ENCODE results near the gene PIM3.

Gene PIM3

DNA sequence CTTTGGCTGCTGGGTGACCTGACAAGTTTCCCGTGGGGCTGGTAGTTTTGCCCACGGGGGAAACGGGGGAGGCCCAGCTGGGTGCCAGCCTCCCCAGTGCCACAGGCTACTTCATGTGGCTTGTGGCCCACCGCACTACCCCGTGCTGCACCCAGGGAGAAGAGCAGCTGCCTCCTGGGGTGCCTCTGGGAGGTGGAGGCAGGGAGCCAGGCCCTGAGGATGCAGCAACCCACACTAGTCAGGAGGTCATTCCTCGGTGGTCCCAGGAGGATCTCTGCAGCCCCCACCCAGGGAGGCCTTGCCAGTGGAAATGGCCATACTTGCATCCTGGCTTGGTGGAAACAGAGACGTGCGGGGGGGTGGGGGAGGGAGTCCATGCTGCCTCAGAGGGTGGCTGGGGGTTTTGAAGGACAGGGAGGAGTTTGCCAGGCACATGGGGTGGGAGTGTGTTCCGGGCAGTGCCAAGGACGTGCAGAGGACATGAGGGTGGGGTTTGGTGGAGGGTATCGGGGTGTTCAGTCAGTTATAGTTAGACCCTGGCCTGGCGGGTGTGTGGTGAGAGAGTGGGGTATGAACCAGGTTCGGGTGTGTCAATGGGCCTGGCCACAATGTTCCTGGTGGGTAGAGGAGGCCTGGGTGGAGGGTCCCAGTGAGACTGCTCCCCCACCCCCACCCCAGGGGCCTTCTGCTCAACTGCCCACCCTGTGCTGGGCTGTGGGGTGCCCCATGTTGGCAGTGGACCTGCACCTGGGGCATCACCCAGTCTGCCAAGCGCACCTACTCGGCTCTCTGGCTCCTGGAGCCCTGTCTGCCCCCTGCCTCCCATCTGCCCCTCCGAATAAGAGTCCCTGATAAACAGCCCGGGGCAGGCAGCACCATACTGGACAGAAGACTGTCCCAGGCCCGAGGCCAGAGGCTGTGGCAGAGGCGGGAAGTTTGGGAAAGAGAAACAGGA lies 3.8 kb downstream of the PIM3 start:
- H3K4me3 Mint-ChIP-seq, result peak overlapping the region; percentile 85
- H3K4me1 Mint-ChIP-seq, result peaks cover 59% of the 10 kb centered on the region
- no peak for ATAC-seq
- H3K27ac Mint-ChIP-seq, result peak overlapping the region; percentile 92
- peaks cover 32% of the 10 kb centered on the region for H3K36me3 Mint-ChIP-seq
- no peaks in the 10 kb centered on the region for H3K27me3 Mint-ChIP-seq
- H3K9me3 Mint-ChIP-seq, result no peaks in the 10 kb centered on the region

- H3K36me3 Mint-ChIP-seq, result peaks cover 32% of the 10 kb centered on the region
- H3K4me1 Mint-ChIP-seq, result peaks cover 64% of the 10 kb centered on the region
- peak overlapping the region; percentile 92 for H3K27ac Mint-ChIP-seq
- H3K4me3 Mint-ChIP-seq, result peak overlapping the region; percentile 85
- H3K27me3 Mint-ChIP-seq, result no peaks in the 10 kb centered on the region
- no peak for ATAC-seq
- no peaks in the 10 kb centered on the region for H3K9me3 Mint-ChIP-seq
Measured at GRCh38 chr22:49965091-49966040, 4.8 kb downstream of the PIM3 start.

- peaks cover 71% of the 10 kb centered on the region for H3K4me1 Mint-ChIP-seq
- peak overlapping the region; percentile 92 for H3K27ac Mint-ChIP-seq
- peaks cover 32% of the 10 kb centered on the region for H3K36me3 Mint-ChIP-seq
- no peak for ATAC-seq
- no peaks in the 10 kb centered on the region for H3K27me3 Mint-ChIP-seq
- H3K4me3 Mint-ChIP-seq, result peak overlapping the region; percentile 2
- no peaks in the 10 kb centered on the region for H3K9me3 Mint-ChIP-seq
Measured at GRCh38 chr22:49966041-49966773, 5.6 kb downstream of the PIM3 start.

GRCh38 chr22:49966774-49967705 lies 6.5 kb downstream of the PIM3 start:
- peak overlapping the region; percentile 92 for H3K27ac Mint-ChIP-seq
- H3K27me3 Mint-ChIP-seq, result no peaks in the 10 kb centered on the region
- peak overlapping the region; percentile 73 for H3K4me3 Mint-ChIP-seq
- H3K9me3 Mint-ChIP-seq, result no peaks in the 10 kb centered on the region
- H3K4me1 Mint-ChIP-seq, result peaks cover 71% of the 10 kb centered on the region
- peaks cover 24% of the 10 kb centered on the region for H3K36me3 Mint-ChIP-seq
- peak; percentile 1 for ATAC-seq

DNA sequence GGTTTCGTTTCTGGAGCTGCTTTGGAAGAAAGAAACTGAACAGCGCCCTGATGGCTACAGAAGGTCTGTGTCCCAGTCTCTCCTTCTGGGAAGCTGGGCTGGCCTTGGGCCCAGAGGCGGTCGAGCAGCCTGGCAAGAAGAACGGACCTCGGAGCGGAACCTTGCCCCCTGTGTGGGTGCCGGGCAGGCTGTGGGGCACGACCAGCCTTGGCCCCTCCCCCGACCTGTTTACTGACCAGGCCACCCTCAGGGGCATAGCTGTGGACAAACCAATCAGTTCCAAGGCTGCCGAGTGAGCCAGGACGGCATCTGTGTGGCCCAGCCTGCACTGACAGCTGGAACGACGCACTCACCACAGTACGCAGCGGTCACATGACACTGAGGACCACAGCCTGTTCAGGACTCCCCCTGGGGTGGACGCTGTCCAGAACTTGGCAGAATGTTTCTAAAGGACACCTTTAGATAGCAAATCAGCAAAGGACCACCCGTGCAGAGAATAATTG lies 7.2 kb downstream of the PIM3 start:
- ATAC-seq, result no peak
- Mint-ChIP-seq H3K4me1 (peaks cover 69% of the 10 kb centered on the region), H3K9me3 (no peaks in the 10 kb centered on the region), H3K27ac (peak overlapping the region; percentile 92), H3K27me3 (no peaks in the 10 kb centered on the region), H3K4me3 (peak overlapping the region; percentile 73), H3K36me3 (peaks cover 21% of the 10 kb centered on the region)

DNA sequence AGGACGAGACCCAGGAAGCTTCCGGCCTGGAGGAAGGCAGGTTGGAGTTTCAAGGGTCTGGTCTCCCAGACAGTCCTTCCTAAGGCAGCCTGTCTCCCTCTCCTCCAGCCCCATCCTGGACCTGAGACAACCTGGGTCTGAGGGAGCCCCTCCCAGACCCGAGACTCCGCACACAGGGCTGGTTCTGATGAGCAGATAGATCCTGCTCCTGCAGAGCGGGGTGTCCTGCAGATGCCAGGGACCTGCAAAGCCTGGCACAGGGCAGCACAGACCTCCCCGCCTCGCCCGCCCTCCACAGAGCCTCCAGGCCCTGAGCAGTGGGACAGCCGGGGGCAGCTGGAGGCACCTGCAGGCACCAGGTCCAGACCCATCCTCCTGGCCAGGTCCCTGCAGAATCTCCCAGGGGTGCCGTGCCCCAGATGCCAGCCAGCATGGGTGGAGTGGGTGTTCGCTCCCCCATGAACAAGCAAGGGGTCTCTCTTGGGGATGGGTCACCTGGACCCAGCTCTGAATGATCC lies 7.8 kb downstream of the PIM3 start:
- no peak for ATAC-seq
- Mint-ChIP-seq H3K4me3 (no peak overlapping the region), H3K27me3 (no peaks in the 10 kb centered on the region), H3K9me3 (no peaks in the 10 kb centered on the region), H3K36me3 (peaks cover 14% of the 10 kb centered on the region), H3K4me1 (peaks cover 63% of the 10 kb centered on the region), H3K27ac (peak overlapping the region; percentile 92)

DNA sequence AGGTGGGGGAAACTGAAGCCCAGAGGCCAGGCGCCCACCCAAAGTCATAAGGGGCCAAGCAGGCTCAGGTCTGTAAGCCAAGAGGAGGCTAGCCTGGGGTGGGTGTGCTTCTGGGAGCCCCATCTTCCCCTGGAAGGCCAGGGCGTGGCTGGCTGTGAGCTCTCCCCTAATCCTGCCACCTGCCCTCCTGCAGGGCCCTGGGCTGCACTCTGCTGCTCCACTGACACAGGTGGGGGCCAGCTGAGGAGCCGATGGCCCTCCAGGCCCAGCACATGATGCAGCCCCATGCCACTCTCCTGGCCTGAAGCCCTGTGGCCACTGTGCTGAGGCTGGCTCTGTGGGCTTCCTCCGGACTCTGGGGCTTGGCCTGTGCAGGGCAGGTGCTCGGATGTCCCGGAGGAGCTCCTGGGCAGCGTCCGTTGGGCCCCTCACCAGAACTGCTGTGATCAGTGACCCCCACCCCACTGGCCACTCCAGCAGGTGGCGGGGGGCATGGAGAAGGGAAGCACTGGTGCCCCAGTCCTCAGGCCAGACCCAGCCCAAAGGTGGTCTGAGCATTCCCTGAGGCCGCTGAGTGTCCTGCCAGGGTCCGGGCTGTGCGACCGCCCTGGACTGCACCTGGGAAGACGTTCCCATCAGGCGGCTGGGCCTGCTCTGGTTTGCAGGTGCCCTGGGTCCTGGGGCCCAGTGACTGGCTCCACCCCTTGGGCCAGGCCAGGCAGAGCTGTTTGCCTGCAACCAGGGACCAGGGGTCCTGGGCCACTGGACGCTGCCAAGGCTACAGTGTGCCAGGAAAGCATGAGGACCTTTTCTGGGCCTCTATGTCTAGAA lies 8.5 kb downstream of the PIM3 start:
- Mint-ChIP-seq H3K4me1 (peaks cover 56% of the 10 kb centered on the region), H3K27me3 (no peaks in the 10 kb centered on the region), H3K36me3 (peaks cover 8% of the 10 kb centered on the region), H3K9me3 (no peaks in the 10 kb centered on the region), H3K27ac (no peak overlapping the region), H3K4me3 (no peak overlapping the region)
- no peak for ATAC-seq

- Mint-ChIP-seq H3K9me3 (no peaks in the 10 kb centered on the region), H3K36me3 (peaks cover 5% of the 10 kb centered on the region), H3K27me3 (no peaks in the 10 kb centered on the region), H3K27ac (peak overlapping the region; percentile 95), H3K4me1 (peaks cover 47% of the 10 kb centered on the region), H3K4me3 (no peak overlapping the region)
- no peak for ATAC-seq
Measured at GRCh38 chr22:49969751-49970527, 9.4 kb downstream of the PIM3 start.

GRCh38 chr22:49970528-49971231 lies 10.1 kb downstream of the PIM3 start:
- peak overlapping the region; percentile 79 for H3K4me3 Mint-ChIP-seq
- H3K4me1 Mint-ChIP-seq, result peaks cover 46% of the 10 kb centered on the region
- no peaks in the 10 kb centered on the region for H3K27me3 Mint-ChIP-seq
- H3K9me3 Mint-ChIP-seq, result peaks cover 3% of the 10 kb centered on the region
- peaks cover 5% of the 10 kb centered on the region for H3K36me3 Mint-ChIP-seq
- ATAC-seq, result peak; percentile 90
- H3K27ac Mint-ChIP-seq, result peak overlapping the region; percentile 95

DNA sequence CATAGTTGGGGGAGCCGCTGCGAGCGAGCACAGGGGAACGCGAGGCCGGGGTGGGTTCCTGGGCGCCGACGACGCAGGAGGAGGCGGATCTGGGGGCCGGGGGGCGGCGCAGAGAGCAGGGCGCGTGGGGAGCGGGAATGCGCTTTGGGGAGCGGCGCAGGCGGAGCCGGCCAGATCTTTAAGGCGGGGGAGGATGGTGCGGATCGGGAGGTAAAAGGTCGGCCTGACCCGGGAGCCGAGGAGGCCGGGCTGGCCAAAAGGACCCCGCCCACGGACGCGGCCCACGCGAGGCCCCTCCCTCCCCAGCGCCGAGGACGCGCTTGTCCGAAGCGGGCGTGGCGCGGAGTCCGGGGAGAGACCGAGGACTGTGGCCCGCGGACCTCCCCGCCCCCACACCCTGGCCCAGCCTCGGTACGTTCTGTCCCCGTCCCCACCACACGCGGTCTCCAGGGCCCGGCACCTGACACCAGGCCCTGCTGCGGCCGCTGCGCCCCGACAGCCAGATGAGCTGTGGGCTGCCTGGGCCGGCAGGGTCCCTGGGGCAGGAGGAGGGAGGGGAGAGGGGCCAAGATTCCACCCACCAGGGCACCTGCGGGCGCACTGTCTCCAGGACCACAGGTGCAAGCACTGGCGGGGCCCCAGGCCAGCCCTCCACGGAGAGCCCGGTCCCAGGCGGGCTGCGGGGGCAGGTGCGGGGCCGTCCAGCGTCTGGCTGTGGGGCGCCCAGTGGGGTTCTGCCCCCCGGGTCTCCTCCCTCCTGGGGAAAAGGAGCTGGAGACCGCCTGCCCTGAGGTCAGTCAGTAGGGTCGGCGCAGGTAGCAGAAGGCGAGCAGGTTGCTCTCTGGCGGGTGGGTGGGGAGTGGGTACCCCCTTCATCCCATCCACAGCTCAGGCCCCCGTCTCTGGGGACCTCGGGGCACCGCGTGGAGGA lies 10.9 kb downstream of the PIM3 start:
- Mint-ChIP-seq H3K9me3 (peaks cover 3% of the 10 kb centered on the region), H3K36me3 (peaks cover 5% of the 10 kb centered on the region), H3K27ac (peak overlapping the region; percentile 95), H3K4me3 (peak overlapping the region; percentile 79), H3K27me3 (no peaks in the 10 kb centered on the region), H3K4me1 (peaks cover 44% of the 10 kb centered on the region)
- peak; percentile 54 for ATAC-seq
